Gastroesophageal sphincter (tissue), 4 donors: ENCODE data around the gene NSMCE1. TPM values are rescaled to one million over a fixed set of nuclear protein-coding genes. Genes with fewer than 3 reads are reported as not detected.

Experiments
- ATAC-seq: fragments of 150-250 bp; one replicate; pipeline ENCODE4 v1.9.1; 2016; ENCODE audit warnings: mild to moderate bottlenecking, moderate library complexity
- H3K27ac ChIP-seq, 4 donors: fragments of 200-600 bp; sonication (generic) in 3 of 4; 1 replicate in 3 of 4; 2 replicates in 1 of 4; pipeline ENCODE4 v1.5.1; 2016 to 2019
- H3K27me3 ChIP-seq: fragments of 200-600 bp; sonication (generic); one replicate; pipeline ENCODE4 v1.5.1; 2019
- H3K36me3 ChIP-seq, 2 donors: fragments of 200-600 bp; sonication (generic); one replicate each; pipeline ENCODE4 v1.5.1; 2019; ENCODE audit warnings: control low read depth in 1 of 2
- H3K4me1 ChIP-seq, 3 donors: fragments of 200-600 bp; sonication (generic); 1 replicate in 2 of 3; 2 replicates in 1 of 3; pipeline ENCODE4 v1.5.1; 2016 to 2019; ENCODE audit warnings: control low read depth in 2 of 3
- H3K4me3 ChIP-seq, 2 donors: fragments of 200-600 bp; sonication (generic); one replicate each; pipeline ENCODE4 v1.5.1; 2019; ENCODE audit warnings: mild to moderate bottlenecking in 1 of 2, moderate library complexity in 1 of 2
- H3K9me3 ChIP-seq, 3 donors: fragments of 200-600 bp; sonication (generic); one replicate each; pipeline ENCODE4 v1.5.1; 2017 to 2019; ENCODE audit warnings: control low read depth in 2 of 3
- CTCF ChIP-seq, 4 experiments: fragments of 200-600 bp in 2 of 4; fragments of 450-650 bp in 2 of 4; sonication (generic) in 1 of 4; IDR thresholded peaks; one replicate each; pipeline ENCODE4 v1.5.1; 2017 to 2019; ENCODE audit warnings: antibody characterized with exemption in 4 of 4, mild to moderate bottlenecking in 2 of 4, moderate library complexity in 2 of 4
- EP300 ChIP-seq: sonication (generic); formaldehyde crosslinking; IDR thresholded peaks from one replicate; pipeline ENCODE4 v1.6.1; 2017; ENCODE audit warnings: antibody characterized with exemption, mild to moderate bottlenecking
- POLR2A ChIP-seq, 2 donors: fragments of 450-650 bp; IDR thresholded peaks; one replicate each; pipeline ENCODE4 v1.6.1; 2017; ENCODE audit warnings: antibody characterized with exemption in 2 of 2, mild to moderate bottlenecking in 2 of 2, moderate library complexity in 1 of 2
- POLR2AphosphoS5 ChIP-seq: sonication (generic); formaldehyde crosslinking; IDR thresholded peaks from one replicate; pipeline ENCODE4 v1.6.1; 2017; ENCODE audit warnings: antibody characterized with exemption
- WGBS, 2 donors: methylation state at CpG; one replicate each; pipeline ENCODE4 v1.1.5; 2018; ENCODE audit warnings: low coverage in 1 of 2; 5-methylcytosine and 5-hydroxymethylcytosine counted together
- total RNA-seq, 4 donors: library from RNA; depleted of rRNA; stranded (reverse); fragments of >200 nt; gene quantifications; one replicate each; pipeline ENCODE4 v1.1.0, GENCODE V29; 2016

Gene NSMCE1
- total RNA-seq, 4 donors from 2014 or later: 48.4 to 66.0 (median 63.3) TPM

- no peak for ATAC-seq
- peaks cover 0 to 55% of the 10 kb centered on the region in 2 donors for H3K36me3 ChIP-seq
These were observed 48.0 kb downstream of the NSMCE1 start for GRCh38 chr16:27220527-27220926.

DNA sequence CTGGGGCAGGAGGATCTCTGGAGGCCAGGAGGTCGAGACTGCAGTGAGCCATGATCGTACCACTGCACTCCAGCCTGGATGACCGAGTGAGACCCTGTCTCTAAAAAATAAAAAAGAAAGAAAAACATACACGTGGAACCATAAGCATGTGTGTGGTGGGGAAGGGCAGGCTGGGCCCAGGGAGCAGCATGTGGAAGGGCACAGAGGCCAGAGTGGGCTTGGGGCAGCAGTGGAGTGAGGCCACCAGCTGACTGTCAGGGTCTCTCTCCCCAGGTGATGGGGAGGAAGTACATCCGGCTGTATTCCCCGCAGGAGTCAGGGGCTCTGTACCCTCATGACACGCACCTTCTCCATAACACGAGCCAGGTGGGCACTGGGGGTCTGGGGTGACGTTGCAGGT is 48.5 kb downstream of the NSMCE1 start:
- no peak for ATAC-seq
- no peak for TF ChIP-seq POLR2AphosphoS5
- H3K36me3 ChIP-seq: peaks cover 0 to 55% of the 10 kb centered on the region in 2 donors
- no peak overlapping the region for H3K27ac ChIP-seq
- H3K4me1 ChIP-seq: peaks cover 0 to 28% (median 0%) of the 10 kb centered on the region in 3 donors
- H3K9me3 ChIP-seq: no peaks in the 10 kb centered on the region
- WGBS, 2 donors: 89 to 92% methylated on average over 3 to 9 of the region's 9 CpGs
- H3K4me3 ChIP-seq: no peak overlapping the region
- no peaks in the 10 kb centered on the region for H3K27me3 ChIP-seq

More at GRCh38 chr16:27220527-27220926, 48.0 kb downstream of the NSMCE1 start:
- no peaks in the 10 kb centered on the region for H3K27me3 ChIP-seq
- peak overlapping the region in 2 of 4 donors; percentile 11 to 82 for H3K27ac ChIP-seq
- peaks cover 0 to 28% (median 0%) of the 10 kb centered on the region in 3 donors for H3K4me1 ChIP-seq
- no peak overlapping the region for H3K4me3 ChIP-seq
- TF ChIP-seq CTCF (IDR thresholded peaks at IDR 0.05) (no peak), POLR2A (IDR thresholded peaks at IDR 0.05) (no peak), POLR2AphosphoS5 (no peak), EP300 (no peak)
- no peaks in the 10 kb centered on the region for H3K9me3 ChIP-seq
- WGBS, 2 donors: 93 to 100% methylated on average over 4 to 7 of the region's 8 CpGs

DNA sequence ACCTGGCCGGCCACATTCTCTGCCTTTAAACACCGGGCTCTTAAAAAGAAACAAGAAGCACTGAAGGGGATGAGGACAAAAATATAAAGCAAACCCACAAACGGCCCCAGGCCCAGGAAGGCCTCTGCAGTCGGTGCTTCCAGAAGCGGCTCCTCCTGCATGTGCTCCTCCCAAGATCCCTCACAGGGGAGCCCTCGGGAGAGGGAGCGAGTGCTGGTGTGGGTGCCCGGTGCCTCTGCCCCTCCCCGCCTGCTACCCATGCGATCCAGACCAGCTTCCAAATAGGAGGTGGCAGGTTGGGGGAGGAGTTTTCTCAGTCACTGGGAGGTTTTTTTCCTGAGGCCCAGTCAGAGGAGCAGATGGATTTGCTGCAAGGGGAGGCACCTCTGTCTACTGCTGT is 49.4 kb downstream of the NSMCE1 start:
- Histone ChIP-seq H3K36me3 (peaks cover 0 to 55% of the 10 kb centered on the region in 2 donors), H3K4me3 (no peak overlapping the region), H3K27ac (no peak overlapping the region), H3K27me3 (no peaks in the 10 kb centered on the region), H3K9me3 (no peaks in the 10 kb centered on the region), H3K4me1 (peaks cover 0 to 28% (median 0%) of the 10 kb centered on the region in 3 donors)
- ATAC-seq: no peak
- TF ChIP-seq POLR2A (IDR thresholded peaks at IDR 0.05): no peak
- no peak for TF ChIP-seq POLR2AphosphoS5
- TF ChIP-seq EP300: no peak
- TF ChIP-seq CTCF (IDR thresholded peaks at IDR 0.05): no peak
- no CpG with 5 or more reads among the region's 10 CpGs for WGBS, 2 donors

- Histone ChIP-seq H3K4me3 (no peak overlapping the region), H3K27ac (no peak overlapping the region), H3K9me3 (no peaks in the 10 kb centered on the region), H3K36me3 (peaks cover 0 to 55% of the 10 kb centered on the region in 2 donors), H3K27me3 (no peaks in the 10 kb centered on the region), H3K4me1 (peaks cover 0 to 27% (median 0%) of the 10 kb centered on the region in 3 donors)
- ATAC-seq: no peak
- whole genome bisulfite sequencing, 2 donors: 80 to 100% methylated on average over 1 of the region's 9 CpGs
- TF ChIP-seq POLR2A (IDR thresholded peaks at IDR 0.05) (no peak), EP300 (no peak), CTCF (IDR thresholded peaks at IDR 0.05) (no peak), POLR2AphosphoS5 (no peak)
These were observed 49.8 kb downstream of the NSMCE1 start for GRCh38 chr16:27218756-27219155.

DNA sequence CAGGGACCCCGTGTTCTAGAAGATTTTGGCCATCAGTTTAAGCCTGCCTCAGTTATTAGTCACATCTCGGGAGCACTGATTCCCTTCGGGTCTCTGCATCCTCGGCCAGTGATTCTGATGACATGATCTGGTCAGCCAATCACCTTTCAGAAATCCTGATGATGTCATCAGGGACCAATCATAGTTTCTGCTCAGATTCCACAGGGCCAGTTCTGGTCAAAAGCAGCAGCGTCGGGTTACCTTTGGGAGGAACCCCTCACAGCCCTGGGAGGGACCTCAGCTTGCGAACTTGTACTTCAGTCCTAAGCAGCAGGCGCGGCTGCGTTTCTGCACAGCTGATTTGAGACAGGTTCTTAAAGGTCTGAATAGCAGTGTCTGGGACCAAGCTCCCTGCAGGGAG is 51.3 kb downstream of the NSMCE1 start:
- peak; percentile 51 for ATAC-seq
- H3K27me3 ChIP-seq: no peaks in the 10 kb centered on the region
- H3K36me3 ChIP-seq: peaks cover 0 to 64% of the 10 kb centered on the region in 2 donors
- no peaks in the 10 kb centered on the region for H3K9me3 ChIP-seq
- WGBS, 2 donors: 69 to 78% methylated on average over 3 to 4 of the region's 10 CpGs
- H3K4me1 ChIP-seq: peaks cover 0 to 12% (median 0%) of the 10 kb centered on the region in 3 donors
- no peak overlapping the region for H3K27ac ChIP-seq
- no peak overlapping the region for H3K4me3 ChIP-seq
- no peak for TF ChIP-seq POLR2AphosphoS5
- TF ChIP-seq CTCF (IDR thresholded peaks at IDR 0.05): no peak
- no peak for TF ChIP-seq POLR2A (IDR thresholded peaks at IDR 0.05)
- no peak for TF ChIP-seq EP300
